Endothelial cell of umbilical vein (primary cell): ENCODE data around the gene PHKA2. TPM values are rescaled to one million over a fixed set of nuclear protein-coding genes. Genes with fewer than 3 reads are reported as not detected.

Experiments used
- BruUV-seq: library from RNA; stranded (reverse); fragments of 400-500 nt; replicated peaks from 2 replicates; lab custom pipeline; 2021; lab: Mats Ljungman, UMichigan
- CTCF ChIA-PET: fragments of 300-600, 350-600 bp; sonication (Branson Sonifier 250); formaldehyde crosslinking; loops from one replicate; lab custom pipeline; 2021; ENCODE audit warnings: antibody characterized with exemption, inconsistent platforms; lab: Charles Lee
- POLR2A ChIA-PET: fragments of 300-600, 350-600 bp; sonication (Branson Sonifier 250); formaldehyde crosslinking; loops from one replicate; lab custom pipeline; 2021; ENCODE audit warnings: antibody characterized with exemption, inconsistent platforms; lab: Charles Lee
- DNase-seq: peaks from one replicate; pipeline ENCODE4 v3.0.0-alpha.2; 2011; ENCODE audit warnings: low read depth, low spot score
- FAIRE-seq: peaks from 2 replicates; lab custom pipeline; 2011; peaks lifted over from hg19 to GRCh38; lab: Jason Lieb, UNC
- H2AFZ ChIP-seq: 2 replicates; pipeline ENCODE4 v1.6.0; 2012; ENCODE audit warnings: low read depth, low read length, control low read depth, inconsistent platforms
- H3K27ac ChIP-seq: 2 replicates; pipeline ENCODE4 v1.5.1; 2011; ENCODE audit warnings: low read depth, mild to moderate bottlenecking, control low read depth, low read length, moderate library complexity; ENCODE audit not compliant: insufficient read depth
- H3K27me3 ChIP-seq, 2 experiments: 2 replicates each; pipeline versions ENCODE4 v1.6.0 to v1.6.1; 2011; ENCODE audit warnings: low read length in 2 of 2, mixed read lengths in 1 of 2; ENCODE audit not compliant: control insufficient read depth in 2 of 2, insufficient read depth in 2 of 2
- H3K36me3 ChIP-seq, 2 experiments: 2 replicates in 1 of 2; 3 replicates in 1 of 2; pipeline ENCODE4 v1.5.1; 2011; ENCODE audit warnings: low read length in 2 of 2, mild to moderate bottlenecking in 1 of 2, moderate library complexity in 1 of 2; ENCODE audit not compliant: control insufficient read depth in 2 of 2, insufficient read depth in 2 of 2; ENCODE audit errors: extremely low read depth in 1 of 2
- H3K4me1 ChIP-seq: 3 replicates; pipeline ENCODE4 v1.5.1; 2011; ENCODE audit warnings: mild to moderate bottlenecking, low read length; ENCODE audit not compliant: control insufficient read depth, insufficient read depth; ENCODE audit errors: extremely low read depth
- H3K4me2 ChIP-seq: 2 replicates; pipeline ENCODE4 v1.6.1; 2011; ENCODE audit warnings: low read length, control low read depth, mixed read lengths; ENCODE audit not compliant: insufficient read depth
- H3K4me3 ChIP-seq, 3 experiments: fragments of 200-600 bp in 1 of 3; sonication (generic), shearing (Covaris generic) in 1 of 3; replicated peaks in 1 of 3; 2 replicates each; pipeline ENCODE4 v1.5.1; 2011 to 2016; ENCODE audit warnings: control low read depth in 3 of 3, low read length in 3 of 3, mild to moderate bottlenecking in 2 of 3, inconsistent platforms in 1 of 3, low read depth in 1 of 3, moderate library complexity in 1 of 3; ENCODE audit not compliant: insufficient read depth in 1 of 3
- H3K79me2 ChIP-seq: 2 replicates; pipeline ENCODE4 v1.6.0; 2012; ENCODE audit warnings: low read length, inconsistent platforms; ENCODE audit not compliant: control insufficient read depth, insufficient read depth
- H3K9ac ChIP-seq: replicated peaks from 2 replicates; pipeline ENCODE3; 2011; ENCODE audit warnings: low read length, control low read depth; ENCODE audit not compliant: insufficient read depth; ENCODE audit errors: extremely low read depth
- H3K9me1 ChIP-seq: replicated peaks from 3 replicates; pipeline ENCODE4 v1.6.0; 2011; ENCODE audit warnings: mild to moderate bottlenecking, low read length; ENCODE audit not compliant: control insufficient read depth, insufficient read depth; ENCODE audit errors: extremely low read depth
- H3K9me3 ChIP-seq: replicated peaks from 2 replicates; pipeline ENCODE4 v1.5.1; 2012; ENCODE audit warnings: low read length, inconsistent platforms; ENCODE audit not compliant: control insufficient read depth, insufficient read depth
- H4K20me1 ChIP-seq: replicated peaks from 2 replicates; pipeline ENCODE3; 2011; ENCODE audit warnings: mild to moderate bottlenecking, low read length; ENCODE audit not compliant: control insufficient read depth, insufficient read depth; ENCODE audit errors: extremely low read depth
- CTCF ChIP-seq, 2 donors: IDR thresholded peaks; 1 replicate in 1 of 2; 2 replicates in 1 of 2; pipeline ENCODE4 v1.5.1; 2011; ENCODE audit warnings: low read length in 2 of 2, mild to moderate bottlenecking in 2 of 2, moderate library complexity in 2 of 2, control low read depth in 1 of 2, inconsistent platforms in 1 of 2, low read depth in 1 of 2; ENCODE audit not compliant: insufficient read depth in 1 of 2; ENCODE audit errors: extremely low read depth in 1 of 2
- EZH2 ChIP-seq: IDR thresholded peaks from 2 replicates; pipeline ENCODE4 v1.6.1; 2012; ENCODE audit warnings: borderline replicate concordance, low read depth, mild to moderate bottlenecking, moderate library complexity, low read length, inconsistent platforms; ENCODE audit not compliant: severe bottlenecking
- FOS ChIP-seq: IDR thresholded peaks from 2 replicates; pipeline ENCODE4 v1.6.1; 2011; ENCODE audit warnings: mild to moderate bottlenecking, low read length, moderate library complexity, borderline replicate concordance; ENCODE audit not compliant: insufficient read depth
- GATA2 ChIP-seq: IDR thresholded peaks from 2 replicates; pipeline ENCODE4 v1.7.0; 2011; ENCODE audit warnings: low read depth, mild to moderate bottlenecking, moderate library complexity, mixed read lengths, low read length; ENCODE audit not compliant: insufficient read length, insufficient read depth
- JUN ChIP-seq: IDR thresholded peaks from 2 replicates; pipeline ENCODE4 v1.6.1; 2011; ENCODE audit warnings: borderline replicate concordance, low read depth; ENCODE audit not compliant: insufficient read length, insufficient read depth
- MAX ChIP-seq: IDR thresholded peaks from 2 replicates; pipeline ENCODE4 v1.6.1; 2011; ENCODE audit not compliant: insufficient read depth, insufficient read length
- MYC ChIP-seq: IDR thresholded peaks from one replicate; pipeline ENCODE4 v1.6.1; 2011; ENCODE audit warnings: mild to moderate bottlenecking, low read depth, low read length
- POLR2A ChIP-seq: IDR thresholded peaks from 2 replicates; pipeline ENCODE4 v1.6.1; 2012; ENCODE audit warnings: low read depth, mild to moderate bottlenecking, control low read depth, low read length
- POLR2AphosphoS5 ChIP-seq: IDR thresholded peaks from 2 replicates; pipeline ENCODE4 v1.6.1; 2012; ENCODE audit warnings: low read depth, mild to moderate bottlenecking, control low read depth, low read length, moderate library complexity; ENCODE audit not compliant: insufficient read depth
- dilution Hi-C: fragments of 300-500 bp; cut with MboI; formaldehyde crosslinking; loops from one replicate; pipeline ENCODE4 v1.15.0; 2019; ENCODE audit warnings: low sequenced_read_pairs; ENCODE audit not compliant: extremely low pct_ligation_motif_present
- intact Hi-C: fragments of 100-400 bp; cut with micrococcal nuclease; formaldehyde crosslinking; loops from one replicate; pipeline ENCODE4 v1.10.0; 2022
- polyA plus RNA-seq, 4 experiments: library from polyadenylated mRNA; depleted of rRNA in 3 of 4; stranded (reverse) in 3 of 4; unstranded in 1 of 4; fragments of >200 nt; gene quantifications; 2 replicates each; pipeline versions ENCODE4 v1.2.1 to v1.2.3, GENCODE V29; 2011 to 2012; ENCODE audit warnings: missing spikeins in 1 of 4
- total RNA-seq: library from RNA; stranded (reverse); gene quantifications from 2 replicates; pipeline ENCODE4 v1.2.3, GENCODE V29; 2021

PHKA2 gene
- total and polyA plus RNA-seq, 2 donors (not counting 3 experiments of a cell fraction or from before 2014, with no cell fraction given) = 16.7 to 17.1 TPM

- H3K9ac ChIP-seq = no peak overlapping the region
- ChIA-PET POLR2A (no interaction called here), CTCF (no interaction called here)
- H3K27ac ChIP-seq = no peak overlapping the region
- H4K20me1 ChIP-seq = no peaks in the 10 kb centered on the region
- no peak overlapping the region for H3K4me3 ChIP-seq
- dilution Hi-C loops (no loop called here), intact Hi-C loops (no loop called here)
- no peak for DNase-seq
- no peak for TF ChIP-seq GATA2
- TF ChIP-seq POLR2A = no peak
- no peak for FAIRE-seq
- no peaks in the 10 kb centered on the region for H3K27me3 ChIP-seq
- H3K9me3 ChIP-seq = no peaks in the 10 kb centered on the region
- H3K9me1 ChIP-seq = no peaks in the 10 kb centered on the region
- no TSS peak for BruUV-seq
- H3K4me2 ChIP-seq = no peak overlapping the region
- H3K36me3 ChIP-seq = peaks cover 0 to 2% of the 10 kb centered on the region in 2 experiments
- H3K4me1 ChIP-seq = no peaks in the 10 kb centered on the region
- no peak overlapping the region for H2AFZ ChIP-seq
- H3K79me2 ChIP-seq = no peaks in the 10 kb centered on the region
Observed at GRCh38 chrX:18894156-18894555, 89.8 kb downstream of the PHKA2 start.

- CTCF ChIA-PET = no interaction called here
- no TSS peak for BruUV-seq
- DNase-seq (no peak), FAIRE-seq (no peak)
- no peaks in the 10 kb centered on the region for H3K27me3 ChIP-seq
- no peak overlapping the region for H3K4me2 ChIP-seq
- POLR2A ChIA-PET = no interaction called here
- intact Hi-C loops (no loop called here), dilution Hi-C loops (no loop called here)
- no peaks in the 10 kb centered on the region for H3K79me2 ChIP-seq
- H3K9me3 ChIP-seq = no peaks in the 10 kb centered on the region
- peaks cover 0 to 2% of the 10 kb centered on the region in 2 experiments for H3K36me3 ChIP-seq
- no peaks in the 10 kb centered on the region for H4K20me1 ChIP-seq
- H2AFZ ChIP-seq = no peak overlapping the region
- H3K4me1 ChIP-seq = no peaks in the 10 kb centered on the region
- no peak overlapping the region for H3K27ac ChIP-seq
- no peak for TF ChIP-seq EZH2
- no peak for TF ChIP-seq POLR2A
- TF ChIP-seq JUN = no peak
- TF ChIP-seq GATA2 = no peak
- TF ChIP-seq MAX = no peak
- TF ChIP-seq MYC = no peak
- TF ChIP-seq CTCF (IDR thresholded peaks at IDR 0.05; ENCODE audit: extremely low read depth in 1 of 2, insufficient read depth in 1 of 2, low read depth in 1 of 2, low read length in 2 of 2) = no peak
- no peak for TF ChIP-seq POLR2AphosphoS5
- no peak for TF ChIP-seq FOS
- no peak overlapping the region for H3K9ac ChIP-seq
- no peaks in the 10 kb centered on the region for H3K9me1 ChIP-seq
- H3K4me3 ChIP-seq = no peak overlapping the region
Observed at GRCh38 chrX:18893536-18893935, 90.4 kb downstream of the PHKA2 start.
